Stimulated activated CD4-positive, alpha-beta T cell treated with anti-CD3 and anti-CD28 coated beads, Interleukin-12 subunit alpha, Interleukin-12 subunit beta, amount 100 ng/mL, for 48 hours (primary cell): ENCODE results near the gene TTC19.

ENCODE experiments used
- DNase-seq, 3 donors: peaks; one replicate each; pipeline ENCODE4 v3.0.0-alpha.2; 2020; ENCODE audit warnings: low read depth in 2 of 3, low spot score in 1 of 3

Gene TTC19, protein sequence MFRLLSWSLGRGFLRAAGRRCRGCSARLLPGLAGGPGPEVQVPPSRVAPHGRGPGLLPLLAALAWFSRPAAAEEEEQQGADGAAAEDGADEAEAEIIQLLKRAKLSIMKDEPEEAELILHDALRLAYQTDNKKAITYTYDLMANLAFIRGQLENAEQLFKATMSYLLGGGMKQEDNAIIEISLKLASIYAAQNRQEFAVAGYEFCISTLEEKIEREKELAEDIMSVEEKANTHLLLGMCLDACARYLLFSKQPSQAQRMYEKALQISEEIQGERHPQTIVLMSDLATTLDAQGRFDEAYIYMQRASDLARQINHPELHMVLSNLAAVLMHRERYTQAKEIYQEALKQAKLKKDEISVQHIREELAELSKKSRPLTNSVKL

DNA sequence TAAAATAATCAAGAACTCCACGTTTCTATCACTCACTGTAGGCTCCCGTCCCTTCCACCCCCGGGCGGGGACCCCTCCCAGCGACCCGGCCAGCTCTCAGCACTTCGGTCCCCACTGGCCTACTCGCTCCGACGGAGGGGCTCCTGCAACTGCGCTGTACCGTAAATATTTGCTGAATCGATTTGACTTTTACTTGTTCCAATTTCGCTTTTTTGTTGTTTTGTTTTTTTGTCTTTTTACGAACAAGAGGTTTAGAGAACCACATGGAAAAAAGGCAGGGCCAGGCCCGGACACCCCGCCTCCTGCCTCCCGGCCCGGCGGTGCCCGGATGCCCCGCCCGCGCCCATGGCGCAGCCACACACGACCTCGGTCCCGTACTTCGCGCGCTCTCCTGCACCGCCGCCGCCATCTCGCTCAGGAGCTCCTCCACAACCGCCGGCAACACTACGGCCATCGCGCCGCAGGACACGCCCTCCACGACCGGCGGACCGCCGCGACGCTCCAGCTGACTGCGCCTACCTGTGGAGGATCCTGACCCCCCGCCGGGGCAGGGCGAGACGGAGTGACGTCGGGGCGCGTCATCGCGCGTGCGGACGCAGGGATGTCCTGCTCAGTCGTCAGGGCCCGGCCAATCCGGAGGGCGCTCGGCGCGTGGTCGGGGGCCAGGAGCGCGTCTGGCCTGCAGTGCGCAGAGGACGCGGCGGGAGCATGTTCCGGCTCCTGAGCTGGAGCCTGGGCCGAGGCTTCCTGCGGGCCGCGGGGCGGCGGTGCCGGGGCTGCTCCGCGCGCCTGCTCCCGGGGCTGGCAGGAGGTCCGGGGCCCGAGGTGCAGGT is at the start of gene TTC19, which contains the start of gene ZSWIM7:
Gene TTC19 (plus strand): TSS at position 684 of the 833 bp plus-strand sequence. CDS start 25 bp downstream, at position 709.
Gene ZSWIM7 (minus strand): TSS at position 564 of the 833 bp plus-strand sequence. CDS start 110 bp downstream, at position 454.
- DNase-seq: peak; percentile 84 to 93 (median 90)

DNA sequence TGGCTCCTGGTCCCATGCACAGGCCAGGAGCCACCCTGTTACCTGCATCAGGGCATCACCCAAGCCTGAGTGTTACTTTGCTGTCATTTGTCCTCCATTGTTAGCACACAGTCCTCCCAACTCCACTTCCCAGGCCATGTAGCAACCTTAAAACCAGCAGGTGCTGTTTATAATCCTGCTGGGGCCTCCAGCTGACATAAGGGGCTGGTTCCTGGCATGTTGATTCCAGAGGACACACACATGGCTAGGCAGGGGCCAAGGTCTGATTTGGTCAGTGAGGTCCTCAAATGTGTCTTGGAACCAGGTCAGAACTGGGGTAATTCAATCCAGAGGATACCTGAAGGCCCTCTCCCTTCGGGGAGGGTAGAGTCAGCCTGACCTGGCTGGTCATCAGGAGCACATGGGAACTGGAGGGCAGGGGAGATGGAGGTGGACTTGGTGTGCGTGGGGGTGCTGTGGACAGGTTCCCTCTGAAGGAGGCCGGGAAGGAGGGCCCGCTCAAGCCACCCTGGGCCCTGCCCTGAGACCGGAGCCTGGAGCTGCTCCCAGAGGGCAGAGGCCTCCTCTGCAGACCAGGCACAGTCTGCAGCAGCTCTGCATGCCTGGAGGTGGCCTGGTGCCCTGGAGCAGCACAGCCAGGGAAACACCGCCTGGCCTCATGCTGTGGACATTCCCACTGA is 48.1 kb upstream of the TTC19 start:
- no peak for DNase-seq

DNA sequence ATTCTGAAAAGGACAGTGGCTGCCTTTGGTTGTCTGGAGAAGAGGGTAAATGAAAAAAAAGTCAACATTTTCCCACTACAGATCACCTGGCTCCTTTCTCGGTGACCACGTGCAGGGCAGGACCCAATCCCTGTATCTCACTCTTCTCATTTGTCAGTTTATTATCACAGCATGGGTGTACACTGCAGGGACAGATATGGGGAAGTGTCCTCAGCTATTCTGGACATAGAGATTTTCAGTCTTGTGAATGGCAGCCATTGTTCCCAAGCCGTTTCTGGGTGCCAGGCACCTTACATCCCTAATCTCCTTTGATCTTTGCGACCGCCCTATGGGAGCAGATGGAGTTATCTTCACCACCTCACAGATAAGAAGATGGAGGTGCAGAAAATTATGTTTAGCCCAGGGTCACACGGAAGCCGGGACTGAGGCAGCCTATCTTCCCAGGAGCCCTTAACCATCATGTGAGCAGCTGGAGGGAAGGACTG is 47.5 kb upstream of the TTC19 start:
- DNase-seq: no peak

DNA sequence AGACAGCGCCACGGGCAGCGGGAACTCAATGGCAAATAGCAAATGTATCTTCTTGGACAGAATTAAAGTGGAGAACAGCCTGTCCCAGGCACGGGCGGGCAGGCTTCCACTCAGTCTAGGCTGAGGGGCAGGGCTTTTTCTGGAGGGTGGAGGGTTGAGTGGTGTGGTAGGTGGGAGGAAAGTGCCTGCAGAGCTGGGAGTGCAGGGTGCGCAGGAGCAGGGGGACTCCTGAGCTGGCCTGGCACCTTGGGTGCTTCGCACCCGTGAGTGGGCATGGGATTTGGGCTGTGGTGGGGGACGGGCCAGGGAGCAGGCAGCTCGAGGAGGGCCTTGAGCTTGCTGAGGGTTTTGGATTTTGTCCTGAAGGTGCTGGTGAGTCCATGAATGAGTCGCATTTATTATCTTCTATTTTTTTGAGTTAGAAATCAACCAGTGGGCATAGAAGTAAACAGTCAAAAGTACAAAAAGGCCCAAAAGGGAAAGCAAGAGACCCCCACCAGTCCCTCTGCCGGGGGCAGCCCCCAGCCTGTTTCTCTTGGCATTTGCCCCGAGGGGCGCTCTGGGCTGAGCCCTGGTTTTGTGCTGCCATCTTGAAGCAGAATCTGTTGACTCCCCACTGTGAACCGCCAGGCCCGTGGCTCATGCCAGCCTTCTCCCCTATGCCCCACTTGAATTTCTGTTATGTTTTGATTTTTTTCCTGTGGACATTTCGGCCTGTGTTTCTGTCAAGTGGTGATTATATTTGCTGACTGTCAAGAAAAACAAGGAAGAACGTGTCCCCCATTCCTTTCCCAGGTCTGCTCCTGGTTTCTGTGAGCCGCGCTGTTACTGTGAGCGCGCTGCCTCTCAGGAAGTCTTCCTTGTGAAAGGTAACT is 46.5 kb upstream of the TTC19 start:
- no peak for DNase-seq

DNA sequence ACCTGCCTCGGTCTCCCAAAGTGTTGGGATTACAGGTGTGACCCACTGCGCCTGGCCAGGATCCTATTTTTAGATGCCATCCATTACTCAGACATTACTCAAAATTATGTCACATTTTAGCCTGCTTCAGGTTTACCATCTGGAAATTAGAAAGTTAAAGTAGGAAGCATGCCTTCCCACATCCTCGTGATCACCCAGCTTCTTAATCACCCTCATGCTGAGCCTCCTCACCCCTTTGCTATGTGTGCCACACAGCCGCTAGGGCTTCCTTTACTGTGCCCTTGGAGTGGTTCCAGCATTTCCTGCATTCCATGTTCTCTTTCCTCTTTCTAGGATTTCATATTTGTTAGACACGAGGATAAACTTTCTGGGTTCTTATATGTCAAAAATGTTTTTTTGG is 45.4 kb upstream of the TTC19 start:
- no peak for DNase-seq

DNA sequence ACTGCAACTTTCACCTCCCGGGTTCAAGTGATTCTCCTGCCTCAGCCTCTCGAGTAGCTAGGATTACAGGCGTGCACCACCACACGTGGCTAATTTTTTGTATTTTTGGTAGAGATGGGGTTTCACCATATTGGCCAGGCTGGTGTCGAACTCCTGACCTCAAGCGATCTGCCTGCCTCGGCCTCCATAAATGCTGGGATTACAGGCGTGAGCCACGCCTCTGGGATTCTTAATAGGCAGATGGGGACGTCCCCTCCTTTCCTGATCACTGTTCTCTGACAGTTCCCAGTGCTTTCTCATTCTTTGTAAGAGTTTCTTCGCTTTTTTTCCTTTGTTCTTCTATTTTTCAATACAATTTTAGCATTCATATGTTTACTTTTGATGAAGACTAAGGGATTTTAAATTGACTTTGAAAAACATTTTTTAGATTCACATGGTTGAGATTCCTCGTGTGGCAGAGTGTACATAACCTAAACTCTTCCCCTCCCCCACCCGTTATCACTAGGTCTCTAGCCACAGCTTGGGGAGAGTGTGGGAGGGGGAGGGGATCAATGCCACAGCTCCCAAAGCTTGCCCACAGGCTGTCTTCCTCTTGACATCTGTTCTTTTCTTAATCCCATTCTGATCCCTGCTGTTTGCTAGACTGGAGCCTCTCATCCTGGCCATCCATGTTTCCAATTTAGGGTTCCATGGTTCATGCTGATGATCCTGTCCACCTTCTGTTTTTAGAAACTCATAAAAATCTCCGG is 43.7 kb upstream of the TTC19 start:
- DNase-seq: no peak

DNA sequence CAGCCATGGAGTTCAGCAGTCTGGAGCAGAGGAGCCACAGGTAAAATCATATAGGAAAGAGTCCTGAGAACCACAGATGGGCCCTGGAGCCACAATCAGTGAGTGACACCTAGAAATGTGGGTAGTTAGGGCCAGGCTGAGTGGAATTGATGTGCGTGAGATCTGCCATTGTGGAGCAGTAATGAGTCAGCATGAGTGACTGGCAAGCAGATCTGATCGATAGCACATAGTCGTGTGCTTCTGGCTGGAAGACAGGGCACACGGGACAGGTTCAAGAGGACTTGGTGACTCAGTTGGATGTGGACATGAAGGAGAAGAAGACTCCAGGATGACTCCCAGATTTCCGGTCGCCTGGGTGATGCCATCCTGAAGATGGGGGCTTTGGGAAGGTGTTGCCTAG is 42.4 kb upstream of the TTC19 start:
- peak in 2 of 3 donors; percentile 19 to 26 for DNase-seq

DNA sequence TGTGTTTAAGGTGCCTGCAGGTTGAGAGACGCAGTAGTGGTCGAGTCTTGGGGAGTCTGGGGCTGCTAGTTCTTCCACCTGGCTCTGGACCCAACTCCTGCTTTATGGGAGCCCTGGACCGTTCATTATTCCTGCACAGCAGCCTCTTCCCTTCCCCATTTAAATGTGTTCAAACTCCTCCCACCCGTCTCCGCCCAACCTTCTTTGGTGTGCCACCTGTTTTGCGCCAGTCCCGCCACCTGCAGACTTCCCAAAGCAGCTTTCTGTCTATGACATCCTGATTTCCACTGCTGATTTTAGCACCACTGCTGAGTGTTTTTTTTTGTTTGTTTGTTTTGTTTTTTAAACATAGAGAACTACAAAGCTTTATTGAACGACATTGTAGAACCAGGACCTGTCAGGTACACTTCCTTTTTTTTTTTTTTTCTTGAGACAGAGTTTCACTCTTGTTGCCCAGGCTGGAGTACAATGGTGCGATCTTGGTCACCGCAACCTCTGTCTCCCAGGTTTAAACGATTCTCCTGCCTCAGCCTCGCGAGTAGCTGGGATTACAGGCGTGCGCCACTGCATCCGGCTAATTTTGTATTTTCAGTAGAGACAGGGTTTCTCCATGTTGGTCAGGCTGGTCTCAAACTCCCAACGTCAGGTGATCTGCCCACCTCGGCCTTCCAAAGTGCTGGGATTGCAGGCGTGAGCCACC is 41.9 kb upstream of the TTC19 start:
- no peak for DNase-seq

DNA sequence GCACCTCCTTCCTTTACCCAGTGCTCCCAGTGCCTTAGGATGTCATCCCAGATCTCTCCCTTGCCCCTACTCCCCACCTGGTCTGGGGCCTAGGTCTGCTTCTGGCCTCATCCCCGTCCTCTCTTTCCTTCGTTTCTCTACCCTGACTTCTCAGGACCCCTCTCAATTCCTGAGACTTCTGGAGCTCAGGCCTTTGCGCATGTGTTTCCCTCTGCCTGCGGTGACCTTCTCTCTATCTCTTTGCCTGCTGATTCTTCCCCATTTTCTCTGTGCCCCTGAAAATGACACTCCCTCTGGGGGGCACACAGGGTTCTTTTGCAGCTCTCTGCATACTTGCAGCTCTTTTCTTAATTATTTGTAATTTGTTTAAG is 41.2 kb upstream of the TTC19 start:
- DNase-seq: no peak

DNA sequence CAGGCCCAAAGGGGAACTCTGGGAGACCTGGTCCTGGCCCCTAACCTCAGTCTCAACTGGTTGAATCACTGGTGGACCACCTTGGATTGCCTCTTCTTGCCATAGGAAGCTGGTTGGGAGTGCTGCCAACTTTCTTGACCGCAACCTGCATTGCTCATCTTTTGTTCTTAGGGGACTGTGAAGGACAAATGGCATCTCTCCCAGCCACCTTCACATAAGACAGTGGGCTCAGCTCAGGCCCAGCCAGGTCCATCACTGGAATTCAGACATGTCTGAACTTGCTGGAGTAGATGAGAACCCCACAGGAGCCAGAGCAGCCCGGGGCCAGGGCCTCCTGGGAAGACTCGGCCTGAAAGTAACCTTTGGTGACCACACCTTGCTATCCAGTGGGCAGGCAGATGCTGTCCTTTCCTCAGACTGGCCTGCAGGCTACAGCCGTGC is 35.9 kb upstream of the TTC19 start:
- no peak for DNase-seq

DNA sequence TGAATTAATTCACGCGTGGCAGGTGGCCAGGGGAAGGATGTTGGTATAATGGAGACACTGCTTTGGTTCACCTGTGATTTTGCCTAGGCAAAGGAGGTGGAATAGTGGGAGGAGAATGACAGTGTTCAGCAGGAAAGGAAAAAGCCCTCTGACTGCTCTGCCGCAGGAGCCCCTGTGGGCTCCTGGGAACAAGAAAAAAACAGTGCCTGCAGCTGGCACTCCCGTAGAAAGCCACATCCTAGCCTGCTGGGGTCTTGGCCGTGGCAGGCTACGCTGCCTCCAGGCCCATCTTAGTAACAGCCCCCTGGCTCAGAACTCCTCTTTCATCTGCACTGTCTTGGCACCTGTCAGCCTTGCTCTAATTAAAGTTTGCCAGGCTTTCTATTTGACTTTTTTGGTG is 34.1 kb upstream of the TTC19 start:
- no peak for DNase-seq

DNA sequence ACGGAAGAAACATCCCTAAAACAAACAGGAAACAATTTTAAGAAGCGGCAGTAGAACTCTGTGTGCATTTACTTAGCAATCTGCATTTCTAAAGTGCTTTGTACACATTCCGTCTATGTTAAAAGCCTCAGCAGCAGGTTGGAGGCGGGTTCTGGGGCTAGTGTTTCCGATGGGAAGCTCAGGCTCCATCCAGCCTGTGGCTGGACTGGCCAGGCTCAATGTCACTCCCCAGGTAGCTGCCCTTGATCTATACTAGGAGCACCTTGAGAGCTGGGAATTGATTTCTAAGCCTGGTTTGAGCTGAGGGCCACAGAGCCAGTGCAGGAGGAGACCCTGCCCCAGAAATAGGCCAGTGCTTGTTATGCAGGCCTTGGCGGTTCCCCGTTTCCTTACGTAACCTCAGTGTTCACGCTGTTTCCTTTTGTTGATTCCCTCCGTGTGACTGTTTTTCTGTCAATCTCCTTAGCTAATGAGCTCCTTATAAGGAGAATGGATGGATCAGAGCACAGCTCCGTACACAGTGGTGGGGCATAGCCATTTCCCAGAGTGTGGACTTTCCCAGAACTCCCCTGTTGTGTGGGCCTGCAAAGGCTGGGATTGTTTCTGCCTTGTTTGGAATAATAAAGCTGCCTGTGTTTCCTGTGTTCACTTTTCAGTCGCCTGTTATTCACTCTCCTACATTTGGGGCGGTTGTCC is 33.3 kb upstream of the TTC19 start:
- no peak for DNase-seq

DNA sequence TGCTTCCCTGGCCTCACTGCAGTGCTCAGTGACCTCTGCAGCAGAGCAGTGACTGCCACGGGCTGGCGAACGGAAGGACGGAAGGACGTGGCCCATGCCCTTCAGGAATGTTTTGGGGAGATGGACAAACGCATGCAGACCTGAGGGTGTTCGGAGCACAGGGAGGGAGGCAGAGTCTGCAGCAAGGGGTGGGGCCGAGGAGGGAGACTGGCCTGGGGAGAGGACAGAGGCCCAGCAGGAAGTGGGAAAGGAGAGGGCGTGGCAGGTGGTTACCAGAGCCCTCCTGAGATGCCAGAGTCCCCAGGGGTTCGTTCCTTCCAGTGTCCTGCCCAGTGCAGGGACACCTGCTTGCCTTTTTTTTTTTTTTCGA is 32.8 kb upstream of the TTC19 start:
- no peak for DNase-seq

DNA sequence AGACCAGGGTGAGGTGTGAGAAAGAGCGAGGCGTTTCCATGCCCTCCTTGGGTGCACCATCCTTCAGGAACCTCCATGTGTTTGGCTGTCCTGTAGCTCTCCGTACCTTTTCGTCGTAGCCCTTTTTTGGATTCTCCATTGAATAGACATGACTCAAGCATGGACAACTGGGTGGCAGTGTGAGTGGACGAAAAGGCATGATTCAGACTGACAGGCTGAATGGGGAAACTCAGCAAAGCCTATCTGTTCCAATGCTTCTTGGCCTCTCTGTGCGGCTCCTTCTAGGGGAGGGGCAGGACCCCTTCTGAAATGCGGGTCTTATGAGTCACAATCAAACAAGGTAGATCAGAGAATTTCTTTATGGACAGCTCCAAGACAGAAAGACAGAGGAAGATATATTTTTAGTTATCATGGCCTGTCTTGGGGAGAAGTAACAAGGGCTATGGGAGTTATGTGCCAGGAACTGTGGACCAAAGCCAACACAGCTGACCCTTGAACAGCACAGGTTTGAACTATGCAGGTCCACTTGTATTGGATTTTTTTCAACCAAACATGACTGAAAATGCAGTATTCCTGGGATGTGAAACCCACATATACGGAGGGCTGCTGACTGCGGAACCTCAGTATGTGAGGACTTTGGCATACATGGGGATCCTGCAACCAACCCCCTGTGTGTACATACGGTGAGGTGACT is 31.8 kb upstream of the TTC19 start:
- no peak for DNase-seq

DNA sequence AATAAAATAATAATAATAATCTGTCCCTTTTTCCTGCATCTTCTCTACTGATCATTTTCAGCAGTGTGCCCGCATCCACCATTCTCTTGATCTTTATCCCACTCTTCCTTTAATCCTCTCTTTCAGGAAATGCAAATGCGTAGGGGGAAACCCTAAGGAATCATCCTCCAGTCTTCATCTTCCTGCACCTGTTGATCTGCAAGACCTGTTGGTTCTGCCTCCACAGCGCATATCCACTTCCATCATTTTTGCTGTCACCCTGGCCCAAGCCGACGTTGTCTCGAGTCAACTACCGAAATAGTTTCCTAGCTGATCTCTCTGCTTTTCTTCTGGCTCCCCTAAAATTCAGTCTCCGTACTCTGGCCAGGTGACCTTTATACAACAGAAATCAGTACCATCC is 30.2 kb upstream of the TTC19 start:
- no peak for DNase-seq

DNA sequence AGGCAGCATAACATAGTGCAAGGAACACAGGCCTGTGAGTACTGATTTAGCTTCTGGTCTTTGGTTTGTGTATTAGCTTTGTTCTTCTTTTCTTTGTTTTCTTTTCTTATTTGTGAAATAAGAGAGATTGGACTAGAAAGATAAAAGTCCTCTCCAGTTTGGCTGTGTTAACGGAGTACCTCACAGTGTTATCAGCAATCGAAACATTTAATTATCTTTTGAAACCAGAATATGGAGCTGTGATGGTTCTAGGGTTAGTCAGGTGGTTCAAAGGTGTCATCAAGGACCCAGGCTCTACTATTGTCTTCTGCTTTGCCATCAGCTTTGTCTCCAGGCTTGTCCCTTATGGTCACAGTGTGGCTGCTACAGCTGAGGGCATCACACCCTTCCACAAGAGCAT is 29.1 kb upstream of the TTC19 start:
- no peak for DNase-seq

DNA sequence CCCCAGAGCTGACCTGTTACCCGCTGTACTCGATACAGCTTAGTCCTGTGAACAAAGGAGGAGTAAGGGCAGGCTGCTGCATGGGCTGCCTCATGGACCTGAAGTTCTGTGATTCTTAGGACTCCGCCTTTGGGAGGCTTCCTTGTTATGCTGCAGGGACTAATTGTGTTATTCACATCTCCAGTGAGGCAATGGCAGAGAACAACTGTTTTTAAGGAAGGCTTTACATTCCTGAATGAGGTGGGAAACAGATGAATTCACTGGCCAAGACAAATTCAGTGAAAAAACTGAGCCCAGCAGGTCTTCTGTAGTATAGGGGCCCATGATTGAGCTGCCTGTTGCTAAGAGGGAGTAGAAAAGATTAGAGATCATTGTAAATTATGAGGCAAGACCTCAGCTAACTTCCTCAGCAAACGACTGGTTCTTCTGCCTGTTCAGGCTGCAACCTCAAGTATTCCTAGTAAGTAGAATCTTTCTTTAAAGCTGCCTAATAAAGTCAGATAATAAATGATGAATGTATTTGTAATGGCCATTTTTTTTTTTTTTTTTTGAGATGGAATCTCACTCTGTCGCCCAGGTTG is 28.4 kb upstream of the TTC19 start:
- DNase-seq: no peak

DNA sequence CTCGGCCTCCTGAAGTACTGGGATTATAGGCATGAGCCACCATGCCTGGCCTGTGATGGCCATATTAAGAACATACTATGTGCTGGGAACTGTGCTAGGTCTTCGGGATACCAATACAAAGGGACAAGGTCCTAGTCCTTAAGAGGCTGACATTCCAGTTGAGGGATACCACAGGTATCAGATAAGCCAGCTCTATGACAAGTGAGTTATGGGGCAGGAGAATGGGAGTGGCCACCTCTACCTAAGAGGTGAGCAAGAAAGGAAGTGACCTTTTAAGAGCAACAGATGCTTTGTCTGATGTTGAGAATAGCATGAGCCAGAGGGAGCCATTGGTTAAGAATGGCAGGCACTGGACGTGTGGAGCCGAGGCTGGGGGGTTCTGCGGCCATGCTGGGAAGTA is 27.7 kb upstream of the TTC19 start:
- DNase-seq: no peak
